Suprapubic skin (tissue), 4 donors: ENCODE data around the gene MYLK4. TPM values are rescaled to one million over a fixed set of nuclear protein-coding genes. Genes with fewer than 3 reads are reported as not detected.

ENCODE experiments used
- DNase-seq, 2 donors: peaks; one replicate each; pipeline ENCODE4 v3.0.0-alpha.2; 2019; ENCODE audit warnings: low spot score in 2 of 2
- H3K27ac ChIP-seq: fragments of 200-600 bp; sonication (generic); one replicate; pipeline ENCODE4 v1.5.1; 2019
- H3K27me3 ChIP-seq: fragments of 200-600 bp; sonication (generic); one replicate; pipeline ENCODE4 v1.5.1; 2019
- H3K36me3 ChIP-seq: fragments of 200-600 bp; sonication (generic); one replicate; pipeline ENCODE4 v1.5.1; 2019
- H3K4me1 ChIP-seq: fragments of 200-600 bp; sonication (generic); one replicate; pipeline ENCODE4 v1.5.1; 2019
- H3K4me3 ChIP-seq: fragments of 200-600 bp; sonication (generic); one replicate; pipeline ENCODE4 v1.5.1; 2019; ENCODE audit warnings: mild to moderate bottlenecking
- H3K9me3 ChIP-seq: fragments of 200-600 bp; sonication (generic); one replicate; pipeline ENCODE4 v1.5.1; 2019
- EP300 ChIP-seq: sonication (generic); formaldehyde crosslinking; IDR thresholded peaks from one replicate; pipeline ENCODE4 v1.6.1; 2017; ENCODE audit warnings: antibody characterized with exemption
- POLR2A ChIP-seq, 2 donors: fragments of 450-650 bp; IDR thresholded peaks; one replicate each; pipeline ENCODE4 v1.6.1; 2017; ENCODE audit warnings: antibody characterized with exemption in 2 of 2, mild to moderate bottlenecking in 2 of 2, moderate library complexity in 2 of 2
- POLR2AphosphoS5 ChIP-seq, 3 donors: sonication (generic); formaldehyde crosslinking; IDR thresholded peaks; one replicate each; pipeline ENCODE4 v1.6.1; 2017; ENCODE audit warnings: antibody characterized with exemption in 3 of 3
- WGBS: methylation state at CpG from one replicate; pipeline ENCODE4 v1.1.5; 2018; 5-methylcytosine and 5-hydroxymethylcytosine counted together
- total RNA-seq, 4 donors: library from RNA; depleted of rRNA; stranded (reverse); fragments of >200 nt; gene quantifications; one replicate each; pipeline ENCODE4 v1.1.0, GENCODE V29; 2016
- TF ChIP-seq, protein P1 (sequence below), 2 donors: fragments of 200-600 bp in 1 of 2; fragments of 450-650 bp in 1 of 2; sonication (generic) in 1 of 2; IDR thresholded peaks; one replicate each; pipeline ENCODE4 v1.5.1; 2016 to 2019; ENCODE audit warnings: antibody characterized with exemption in 2 of 2, mild to moderate bottlenecking in 1 of 2, moderate library complexity in 1 of 2

MYLK4 gene
- total RNA-seq, 4 donors from 2014 or later: 1.8 to 6.6 (median 3.5) TPM

DNA sequence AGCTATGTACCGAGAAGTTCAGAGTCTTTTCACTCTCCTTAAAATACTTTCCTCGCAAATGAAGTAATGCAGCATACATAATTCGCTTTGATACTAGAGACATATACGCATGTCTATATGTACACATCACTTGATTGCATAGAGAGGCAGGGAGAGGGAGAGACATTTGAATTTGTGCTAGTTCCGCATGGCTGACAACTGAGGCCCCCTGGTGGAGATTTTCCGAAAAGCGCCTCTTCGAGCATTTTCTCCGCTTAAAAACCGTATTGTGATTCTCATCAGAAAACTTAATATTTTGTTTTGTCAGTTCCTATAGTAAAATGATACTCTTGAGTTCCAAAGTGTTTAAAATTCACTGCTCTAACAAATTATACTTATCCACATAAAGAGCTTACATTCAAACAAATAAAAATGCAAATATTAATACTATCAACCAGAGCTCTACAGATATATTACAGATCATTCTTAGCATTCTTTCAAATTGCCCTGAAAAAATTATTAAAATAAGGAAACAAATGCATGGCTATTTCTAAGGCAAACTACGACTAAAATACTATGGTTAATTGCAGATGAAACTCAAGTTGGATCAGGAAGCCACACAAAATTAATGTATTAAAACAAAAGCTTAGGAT, 637 bp downstream of the MYLK4 start:
- Histone ChIP-seq H3K27ac (no peak overlapping the region), H3K9me3 (no peaks in the 10 kb centered on the region), H3K36me3 (no peaks in the 10 kb centered on the region), H3K4me1 (no peaks in the 10 kb centered on the region), H3K4me3 (no peak overlapping the region), H3K27me3 (no peaks in the 10 kb centered on the region)
- 8% methylated on average over 11 of the region's 11 CpGs for WGBS
- TF ChIP-seq EP300 (no peak), POLR2AphosphoS5 (IDR thresholded peaks at IDR 0.05) (no peak), POLR2A (IDR thresholded peaks at IDR 0.05) (no peak)
- TF ChIP-seq, protein P1, sequence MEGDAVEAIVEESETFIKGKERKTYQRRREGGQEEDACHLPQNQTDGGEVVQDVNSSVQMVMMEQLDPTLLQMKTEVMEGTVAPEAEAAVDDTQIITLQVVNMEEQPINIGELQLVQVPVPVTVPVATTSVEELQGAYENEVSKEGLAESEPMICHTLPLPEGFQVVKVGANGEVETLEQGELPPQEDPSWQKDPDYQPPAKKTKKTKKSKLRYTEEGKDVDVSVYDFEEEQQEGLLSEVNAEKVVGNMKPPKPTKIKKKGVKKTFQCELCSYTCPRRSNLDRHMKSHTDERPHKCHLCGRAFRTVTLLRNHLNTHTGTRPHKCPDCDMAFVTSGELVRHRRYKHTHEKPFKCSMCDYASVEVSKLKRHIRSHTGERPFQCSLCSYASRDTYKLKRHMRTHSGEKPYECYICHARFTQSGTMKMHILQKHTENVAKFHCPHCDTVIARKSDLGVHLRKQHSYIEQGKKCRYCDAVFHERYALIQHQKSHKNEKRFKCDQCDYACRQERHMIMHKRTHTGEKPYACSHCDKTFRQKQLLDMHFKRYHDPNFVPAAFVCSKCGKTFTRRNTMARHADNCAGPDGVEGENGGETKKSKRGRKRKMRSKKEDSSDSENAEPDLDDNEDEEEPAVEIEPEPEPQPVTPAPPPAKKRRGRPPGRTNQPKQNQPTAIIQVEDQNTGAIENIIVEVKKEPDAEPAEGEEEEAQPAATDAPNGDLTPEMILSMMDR (IDR thresholded peaks at IDR 0.05): peak; percentile 70 to 88
- DNase-seq: no peak

DNA sequence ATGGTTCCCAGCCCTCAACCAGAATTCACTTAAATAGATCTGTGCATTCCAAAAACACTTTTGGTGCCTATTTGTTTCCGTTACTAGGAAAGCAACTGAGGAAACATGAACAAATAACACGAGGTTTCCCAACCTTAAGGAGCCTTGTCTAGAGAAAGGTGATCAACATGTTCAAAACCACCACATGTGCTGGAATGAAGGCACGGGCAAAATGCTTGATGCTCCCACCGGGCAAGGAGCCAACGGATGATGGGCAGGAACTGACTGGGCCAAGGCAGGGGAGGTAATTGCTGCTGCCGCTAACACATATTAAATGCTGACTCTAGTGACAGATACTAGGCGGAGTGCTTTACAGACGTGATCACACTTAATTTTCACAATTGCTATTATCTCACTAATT, 2.5 kb downstream of the MYLK4 start:
- Histone ChIP-seq H3K27ac (no peak overlapping the region), H3K36me3 (no peaks in the 10 kb centered on the region), H3K4me1 (no peaks in the 10 kb centered on the region), H3K9me3 (no peaks in the 10 kb centered on the region), H3K4me3 (no peak overlapping the region), H3K27me3 (no peaks in the 10 kb centered on the region)
- TF ChIP-seq, protein P1 (IDR thresholded peaks at IDR 0.05): no peak
- TF ChIP-seq EP300 (no peak), POLR2A (IDR thresholded peaks at IDR 0.05) (no peak), POLR2AphosphoS5 (IDR thresholded peaks at IDR 0.05) (no peak)
- WGBS: 77% methylated on average over 8 of the region's 8 CpGs
- DNase-seq: no peak

DNA sequence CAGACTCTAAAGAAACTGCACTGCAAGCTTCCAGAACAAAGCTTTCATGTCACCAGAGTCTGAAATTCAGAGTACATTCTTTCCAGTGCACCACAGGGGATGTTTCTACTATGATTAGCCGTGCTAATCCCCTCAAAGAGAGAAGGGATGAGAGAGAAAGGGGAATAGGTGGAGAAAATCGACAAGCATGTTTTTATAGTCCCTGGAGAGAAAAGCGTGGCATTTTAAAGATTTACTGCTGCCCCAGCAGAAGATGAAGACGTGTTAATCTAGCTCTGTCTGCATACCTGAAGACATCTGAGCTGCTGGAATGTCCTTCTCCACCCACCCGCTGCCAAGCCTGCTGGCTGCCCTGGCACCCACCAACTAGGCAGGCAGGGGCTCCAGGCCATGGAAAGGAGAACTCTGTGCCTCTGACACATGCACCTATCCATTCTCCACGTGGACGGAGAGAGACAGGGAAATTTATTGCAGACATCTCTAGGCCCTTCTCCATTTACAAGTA, 4.1 kb downstream of the MYLK4 start:
- H3K9me3 ChIP-seq: no peaks in the 10 kb centered on the region
- H3K4me1 ChIP-seq: no peaks in the 10 kb centered on the region
- no peak overlapping the region for H3K27ac ChIP-seq
- H3K27me3 ChIP-seq: no peaks in the 10 kb centered on the region
- H3K4me3 ChIP-seq: no peak overlapping the region
- TF ChIP-seq POLR2AphosphoS5 (IDR thresholded peaks at IDR 0.05) (no peak), POLR2A (IDR thresholded peaks at IDR 0.05) (no peak), EP300 (no peak)
- TF ChIP-seq, protein P1 (IDR thresholded peaks at IDR 0.05): no peak
- DNase-seq: no peak
- WGBS: 67% methylated on average over 7 of the region's 7 CpGs
- no peaks in the 10 kb centered on the region for H3K36me3 ChIP-seq

DNA sequence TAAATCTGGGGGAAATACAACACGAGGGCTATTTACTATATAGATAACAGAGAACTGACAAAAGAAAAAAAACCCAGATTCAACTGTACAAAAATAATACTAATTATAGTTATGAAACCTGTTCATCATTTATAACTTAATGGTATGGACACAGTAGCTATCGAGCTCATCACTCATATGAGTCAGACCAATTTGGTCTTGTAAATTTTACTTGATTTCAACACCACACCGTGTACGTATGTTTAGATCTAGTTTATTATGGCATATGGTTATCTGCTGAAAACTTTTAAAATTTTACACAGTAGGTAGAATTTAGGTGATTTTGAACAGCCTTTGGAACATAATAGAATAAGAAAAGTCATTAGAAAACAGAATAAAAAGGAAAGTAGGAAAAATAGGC, 5.5 kb downstream of the MYLK4 start:
- no peak for DNase-seq
- TF ChIP-seq POLR2A (IDR thresholded peaks at IDR 0.05): no peak
- no peak for TF ChIP-seq POLR2AphosphoS5 (IDR thresholded peaks at IDR 0.05)
- TF ChIP-seq EP300: no peak
- TF ChIP-seq, protein P1 (IDR thresholded peaks at IDR 0.05): no peak
- Histone ChIP-seq H3K27me3 (no peaks in the 10 kb centered on the region), H3K27ac (no peak overlapping the region), H3K36me3 (no peaks in the 10 kb centered on the region), H3K4me3 (no peak overlapping the region), H3K9me3 (no peaks in the 10 kb centered on the region), H3K4me1 (no peaks in the 10 kb centered on the region)
- 88% methylated on average over 4 of the region's 4 CpGs for WGBS

DNA sequence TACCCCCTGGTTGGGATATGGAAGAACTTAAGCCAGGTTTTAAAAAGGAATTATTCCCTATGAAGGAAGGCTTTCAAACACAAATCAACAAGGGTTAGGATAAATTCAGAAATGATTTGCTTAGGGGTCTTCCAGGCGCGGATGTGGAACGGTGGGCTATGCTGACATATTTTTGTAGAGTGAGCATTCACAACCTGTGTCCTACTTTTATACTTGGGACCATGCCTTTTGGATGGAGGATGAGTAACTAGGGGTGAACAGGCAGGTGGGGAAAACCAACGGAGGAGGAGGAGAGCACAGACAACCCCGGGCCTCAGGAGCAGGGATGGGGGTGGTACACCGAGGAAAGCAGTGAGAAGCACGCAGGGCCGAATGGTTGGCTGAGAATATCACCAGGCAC, 5.9 kb downstream of the MYLK4 start:
- no peak overlapping the region for H3K4me3 ChIP-seq
- WGBS: 77% methylated on average over 8 of the region's 8 CpGs
- no peak for DNase-seq
- no peaks in the 10 kb centered on the region for H3K4me1 ChIP-seq
- no peaks in the 10 kb centered on the region for H3K27me3 ChIP-seq
- TF ChIP-seq POLR2A (IDR thresholded peaks at IDR 0.05) (no peak), EP300 (no peak), POLR2AphosphoS5 (IDR thresholded peaks at IDR 0.05) (no peak)
- TF ChIP-seq, protein P1 (IDR thresholded peaks at IDR 0.05): no peak
- no peaks in the 10 kb centered on the region for H3K9me3 ChIP-seq
- no peaks in the 10 kb centered on the region for H3K36me3 ChIP-seq
- H3K27ac ChIP-seq: no peak overlapping the region
